OCI-LY1 (cell line): Measurements from ENCODE around the gene ZBTB47.

ENCODE experiments used
- CTCF ChIP-seq: fragments of 200-600 bp; sonication (generic), shearing (Covaris generic); IDR thresholded peaks from 2 replicates; pipeline ENCODE4 v1.5.1; 2017; ENCODE audit warnings: mild to moderate bottlenecking, antibody characterized with exemption, low read length, moderate library complexity, mixed read lengths
- EZH2 ChIP-seq: fragments of 200-600 bp; sonication (generic), shearing (Covaris generic); IDR thresholded peaks from 2 replicates; pipeline ENCODE4 v1.8.0; 2017; ENCODE audit warnings: borderline replicate concordance, mixed run types, mild to moderate bottlenecking, antibody characterized with exemption, low read length, moderate library complexity, mixed read lengths

GRCh38 chr3:42610976-42611375, 42.5 kb upstream of the ZBTB47 start:
- TF ChIP-seq CTCF (no peak), EZH2 (no peak)
